K562 (cell line): Measurements from ENCODE around the gene PMVK. TPM values are rescaled to one million over a fixed set of nuclear protein-coding genes. Genes with fewer than 3 reads are reported as not detected.
A peak's percentile ranks its signal among the peaks of the same experiment; 100 is the strongest.

Experiments used
- BHLHE40 ChIP-seq: IDR thresholded peaks from 2 replicates; pipeline ENCODE4 v1.6.1; 2011; ENCODE audit warnings: low read length, improper control_type of control experiment
- BMI1 ChIP-seq: fragments of 150-350 bp; IDR thresholded peaks from 2 replicates; pipeline ENCODE4 v1.6.1; 2014; ENCODE audit warnings: low read length
- CCNT2 ChIP-seq: IDR thresholded peaks from 2 replicates; pipeline ENCODE4 v1.6.1; 2011; ENCODE audit warnings: borderline replicate concordance, low read depth, mild to moderate bottlenecking, moderate library complexity, mixed read lengths, low read length; ENCODE audit not compliant: insufficient read length; ENCODE audit errors: extremely low read depth
- DLX4 ChIP-seq: fragments of 250-450 bp; sonication (Bioruptor Pico); IDR thresholded peaks from 2 replicates; pipeline ENCODE4 v1.6.1; 2021; ENCODE audit warnings: mild to moderate bottlenecking
- DMBX1 ChIP-seq: fragments of 250-450 bp; sonication (Bioruptor Pico); IDR thresholded peaks from 2 replicates; pipeline ENCODE4 v1.8.0; 2022; ENCODE audit warnings: inconsistent platforms, mild to moderate bottlenecking, moderate library complexity, borderline replicate concordance
- L3MBTL2 ChIP-seq: fragments of 450-650 bp; IDR thresholded peaks from 2 replicates; pipeline ENCODE4 v1.6.1; 2016; ENCODE audit warnings: mild to moderate bottlenecking, moderate library complexity
- POLR3A ChIP-seq: IDR thresholded peaks from 2 replicates; pipeline ENCODE4 v1.6.1; 2011; ENCODE audit warnings: borderline replicate concordance, mild to moderate bottlenecking, moderate library complexity; ENCODE audit not compliant: insufficient read length, insufficient read depth; ENCODE audit errors: extremely low read depth
- RFX5 ChIP-seq: IDR thresholded peaks from 2 replicates; pipeline ENCODE4 v1.6.1; 2011; ENCODE audit warnings: low read depth, mild to moderate bottlenecking, improper control_type of control experiment, low read length
- RHOXF2B ChIP-seq: fragments of 250-450 bp; sonication (Bioruptor Pico); conservative IDR thresholded peaks from 2 replicates; pipeline ENCODE4 v1.5.1; 2021
- SMAD1 ChIP-seq: fragments of 150-350 bp; IDR thresholded peaks from 2 replicates; pipeline ENCODE4 v1.6.1; 2014; ENCODE audit warnings: low read length, low read depth; ENCODE audit not compliant: partially characterized antibody
- SMARCA5 ChIP-seq: fragments of 450-650 bp; IDR thresholded peaks from 2 replicates; pipeline ENCODE4 v1.6.1; 2016
- WHSC1 ChIP-seq: IDR thresholded peaks from one replicate; pipeline ENCODE4 v1.6.1; 2012; ENCODE audit warnings: low read length, control low read depth, inconsistent platforms
- ZNF408 ChIP-seq: fragments of 250-450 bp; sonication (Bioruptor Pico); IDR thresholded peaks from 2 replicates; pipeline ENCODE4 v1.4.0; 2020; ENCODE audit warnings: low read depth, mild to moderate bottlenecking, moderate library complexity
- ZNF584 ChIP-seq: fragments of 200-800 bp; sonication (Bioruptor generic); IDR thresholded peaks from 2 replicates; pipeline ENCODE4 v1.6.1; 2016; ENCODE audit warnings: low read depth, mild to moderate bottlenecking, missing genetic modification characterization, missing compliant biosample characterization
- ZNF589 ChIP-seq: fragments of 200-800 bp; sonication (Bioruptor generic); IDR thresholded peaks from 2 replicates; pipeline ENCODE4 v1.6.1; 2016; ENCODE audit warnings: low read depth, missing genetic modification characterization, missing compliant biosample characterization
- polyA plus RNA-seq, 8 experiments: library from polyadenylated mRNA; depleted of rRNA in 4 of 8; stranded (reverse) in 5 of 8; unstranded in 3 of 8; fragments of >200 nt; fragmentation: Nextera tagmentation in 2 of 8; fragmentation: Illumina TruSeq in 1 of 8; extraction: Ambion mirVana in 2 of 8; extraction: Trizol in 1 of 8; gene quantifications; 2 replicates each; pipeline versions ENCODE4 v1.2.1 to v1.2.3, GENCODE V29; 2011 to 2014; ENCODE audit warnings: inconsistent platforms in 1 of 8, missing spikeins in 1 of 8
- total RNA-seq, 7 experiments: library from RNA; depleted of rRNA in 6 of 7; stranded (reverse); fragments of >200 nt in 6 of 7; fragmentation: Illumina TruSeq in 2 of 7; extraction: Trizol in 2 of 7; gene quantifications; 2 replicates each; pipeline versions ENCODE4 v1.2.1 to v1.2.3, GENCODE V29; 2011 to 2021; ENCODE audit warnings: low replicate concordance in 1 of 7
- TF ChIP-seq, protein P1 (sequence below): sonication (generic); formaldehyde crosslinking; IDR thresholded peaks from 2 replicates; pipeline ENCODE4 v1.8.1; 2023; ENCODE audit warnings: mild to moderate bottlenecking, missing genetic modification reagents
- TF ChIP-seq, protein P2 (sequence below): fragments of 250-450 bp; sonication (Bioruptor Pico); IDR thresholded peaks from 2 replicates; pipeline ENCODE4 v1.5.0; 2020; ENCODE audit warnings: mild to moderate bottlenecking

PMVK gene
- total and polyA plus RNA-seq, 9 of the 15 experiments (the other 6 are each of a cell fraction or from before 2014, with no cell fraction given) = 1.1 to 15.3 (median 6.3) TPM

- TF ChIP-seq, protein P1, sequence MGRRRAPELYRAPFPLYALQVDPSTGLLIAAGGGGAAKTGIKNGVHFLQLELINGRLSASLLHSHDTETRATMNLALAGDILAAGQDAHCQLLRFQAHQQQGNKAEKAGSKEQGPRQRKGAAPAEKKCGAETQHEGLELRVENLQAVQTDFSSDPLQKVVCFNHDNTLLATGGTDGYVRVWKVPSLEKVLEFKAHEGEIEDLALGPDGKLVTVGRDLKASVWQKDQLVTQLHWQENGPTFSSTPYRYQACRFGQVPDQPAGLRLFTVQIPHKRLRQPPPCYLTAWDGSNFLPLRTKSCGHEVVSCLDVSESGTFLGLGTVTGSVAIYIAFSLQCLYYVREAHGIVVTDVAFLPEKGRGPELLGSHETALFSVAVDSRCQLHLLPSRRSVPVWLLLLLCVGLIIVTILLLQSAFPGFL (CRISPR knock-in tag) = no peak
- TF ChIP-seq BHLHE40 (peak; percentile 89), POLR3A (no peak), RFX5 (no peak), DLX4 (no peak), WHSC1 (no peak), ZNF589 (CRISPR knock-in tag) (no peak), L3MBTL2 (peak; percentile 23; the same call in 1 of the 2 replicates), RHOXF2B (no peak), SMAD1 (no peak), DMBX1 (CRISPR knock-in tag) (no peak), CCNT2 (no peak), ZNF408 (CRISPR knock-in tag) (no peak), SMARCA5 (no peak), ZNF584 (CRISPR knock-in tag) (no peak), BMI1 (no peak)
- TF ChIP-seq, protein P2, sequence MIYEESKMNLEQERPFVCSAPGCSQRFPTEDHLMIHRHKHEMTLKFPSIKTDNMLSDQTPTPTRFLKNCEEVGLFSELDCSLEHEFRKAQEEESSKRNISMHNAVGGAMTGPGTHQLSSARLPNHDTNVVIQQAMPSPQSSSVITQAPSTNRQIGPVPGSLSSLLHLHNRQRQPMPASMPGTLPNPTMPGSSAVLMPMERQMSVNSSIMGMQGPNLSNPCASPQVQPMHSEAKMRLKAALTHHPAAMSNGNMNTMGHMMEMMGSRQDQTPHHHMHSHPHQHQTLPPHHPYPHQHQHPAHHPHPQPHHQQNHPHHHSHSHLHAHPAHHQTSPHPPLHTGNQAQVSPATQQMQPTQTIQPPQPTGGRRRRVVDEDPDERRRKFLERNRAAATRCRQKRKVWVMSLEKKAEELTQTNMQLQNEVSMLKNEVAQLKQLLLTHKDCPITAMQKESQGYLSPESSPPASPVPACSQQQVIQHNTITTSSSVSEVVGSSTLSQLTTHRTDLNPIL = no peak
Observed at GRCh38 chr1:154937085-154937987, 817 bp upstream of the PMVK start (continued).
